22Rv1 (cell line): Measurements from ENCODE around the gene ZNF429.

ENCODE experiments used
- CTCF ChIP-seq: fragments of 450-650 bp; IDR thresholded peaks from 2 replicates; pipeline ENCODE4 v1.5.1; 2017; ENCODE audit warnings: mild to moderate bottlenecking
- ZFX ChIP-seq: fragments of 450-650 bp; IDR thresholded peaks from 2 replicates; pipeline ENCODE4 v1.6.1; 2017; ENCODE audit warnings: antibody characterized with exemption, borderline replicate concordance

GRCh38 chr19:21585281-21585890, 80.0 kb downstream of the ZNF429 start:
- TF ChIP-seq ZFX (no peak), CTCF (no peak)
